Effector memory CD8-positive, alpha-beta T cell (primary cell): ENCODE results near the gene AP1M1.
"Not testable (repeated sequence)": the region's sequence is repeated elsewhere in the genome, so short reads cannot be mapped to it uniquely, and the experiment has no call there.

Experiments used
- ATAC-seq: fragments of 150-1000 bp; cut with Tn5 transposase; replicated peaks from 2 replicates; pipeline ENCODE4 v1.10.0; 2021; ENCODE audit warnings: mild to moderate bottlenecking, moderate library complexity
- DNase-seq, 3 experiments: peaks; one replicate each; pipeline ENCODE4 v3.0.0; 2021
- H3K27ac Mint-ChIP-seq, 2 donors: one replicate each; pipeline ENCODE4 v1.8.0; 2022; ENCODE audit warnings: mild to moderate bottlenecking in 2 of 2, mixed read lengths in 2 of 2, moderate library complexity in 2 of 2
- H3K27me3 Mint-ChIP-seq, 2 donors: one replicate each; pipeline ENCODE4 v1.8.0; 2022; ENCODE audit warnings: mixed read lengths in 2 of 2
- H3K36me3 Mint-ChIP-seq: one replicate; pipeline ENCODE4 v1.8.0; 2022; ENCODE audit warnings: mild to moderate bottlenecking, moderate library complexity, mixed read lengths; ENCODE audit not compliant: insufficient read depth
- H3K4me1 Mint-ChIP-seq, 2 donors: one replicate each; pipeline ENCODE4 v1.8.0; 2022; ENCODE audit warnings: low read depth in 2 of 2, mixed read lengths in 2 of 2
- H3K4me3 Mint-ChIP-seq, 2 donors: one replicate each; pipeline ENCODE4 v1.8.0; 2022; ENCODE audit warnings: mild to moderate bottlenecking in 2 of 2, mixed read lengths in 2 of 2, moderate library complexity in 2 of 2
- H3K9me3 Mint-ChIP-seq, 2 donors: one replicate each; pipeline ENCODE4 v1.8.0; 2022; ENCODE audit warnings: mixed read lengths in 2 of 2

The AP1M1 gene

DNA sequence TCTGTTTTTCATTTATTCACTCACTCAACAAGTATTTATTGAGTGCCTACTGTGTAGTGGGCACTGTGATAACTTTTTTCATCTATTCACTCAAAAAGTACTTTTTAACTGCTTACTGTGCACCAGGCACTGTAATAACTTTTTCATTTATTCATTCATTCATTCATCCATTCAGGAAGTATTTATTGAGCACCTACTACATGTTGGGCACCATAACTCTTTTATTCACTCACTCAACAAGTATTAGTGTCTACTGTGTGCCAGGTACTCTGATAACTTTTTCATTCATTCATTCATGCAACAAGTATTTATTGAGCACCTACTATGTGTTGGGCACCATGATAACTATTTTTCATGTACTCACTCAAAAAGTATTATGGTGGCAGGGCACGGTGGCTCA is 31.3 kb upstream of the AP1M1 start:
- Mint-ChIP-seq H3K9me3 (no peaks in the 10 kb centered on the region), H3K36me3 (no peaks in the 10 kb centered on the region), H3K4me3 (no peak overlapping the region), H3K27ac (no peak overlapping the region), H3K4me1 (peaks cover 0 to 13% of the 10 kb centered on the region in 2 donors), H3K27me3 (no peaks in the 10 kb centered on the region)
- no peak for ATAC-seq
- DNase-seq = no peak

DNA sequence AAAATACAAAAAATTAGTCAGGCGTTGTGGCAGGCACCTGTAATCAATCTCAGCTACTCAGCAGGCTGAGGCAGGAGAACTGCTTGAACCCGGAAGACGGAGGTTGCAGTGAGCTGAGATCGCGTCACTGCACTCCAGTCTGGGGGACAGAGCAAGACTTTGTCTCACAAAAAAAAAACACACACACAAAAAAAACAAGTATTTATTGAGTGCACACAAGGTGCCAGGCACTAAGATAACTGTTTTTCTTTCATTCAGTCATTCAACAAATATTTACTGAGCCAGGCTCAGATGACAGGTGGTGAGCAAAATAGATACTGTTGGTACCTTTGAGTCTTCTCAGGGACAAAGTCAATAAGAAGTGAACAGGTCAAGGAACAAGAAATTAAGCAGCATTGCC is 30.7 kb upstream of the AP1M1 start:
- Mint-ChIP-seq H3K4me3 (no peak overlapping the region), H3K4me1 (peaks cover 0 to 13% of the 10 kb centered on the region in 2 donors), H3K27ac (peak overlapping the region in 1 of 2 donors; percentile 13), H3K27me3 (no peaks in the 10 kb centered on the region), H3K9me3 (no peaks in the 10 kb centered on the region), H3K36me3 (no peaks in the 10 kb centered on the region)
- ATAC-seq (no peak), DNase-seq (no peak)

- peak; percentile 70 for ATAC-seq
- Mint-ChIP-seq H3K27me3 (no peaks in the 10 kb centered on the region), H3K9me3 (no peaks in the 10 kb centered on the region), H3K36me3 (no peaks in the 10 kb centered on the region), H3K4me1 (peaks cover 7 to 20% of the 10 kb centered on the region in 2 donors), H3K27ac (peak overlapping the region; percentile 16 to 88), H3K4me3 (peak overlapping the region in 1 of 2 donors; percentile 31)
- no peak for DNase-seq
Measured at GRCh38 chr19:16168465-16169081, 29.1 kb upstream of the AP1M1 start.

- DNase-seq = no peak
Measured at GRCh38 chr19:16170134-16170533, 27.6 kb upstream of the AP1M1 start.

GRCh38 chr19:16175954-16176353 is 21.8 kb upstream of the AP1M1 start:
- no peak for DNase-seq

More at GRCh38 chr19:16170134-16170533, 27.6 kb upstream of the AP1M1 start:
- Mint-ChIP-seq H3K4me1 (peaks cover 8 to 22% of the 10 kb centered on the region in 2 donors), H3K4me3 (no peak overlapping the region), H3K27ac (no peak overlapping the region), H3K27me3 (no peaks in the 10 kb centered on the region), H3K9me3 (no peaks in the 10 kb centered on the region), H3K36me3 (no peaks in the 10 kb centered on the region)
- ATAC-seq = no peak

GRCh38 chr19:16178866-16179265 is 18.8 kb upstream of the AP1M1 start:
- H3K27ac Mint-ChIP-seq, H3K4me1 Mint-ChIP-seq, ATAC-seq, H3K27me3 Mint-ChIP-seq, H3K4me3 Mint-ChIP-seq, H3K9me3 Mint-ChIP-seq, DNase-seq: not testable (repeated sequence)
- H3K36me3 Mint-ChIP-seq = peaks cover 17% of the 10 kb centered on the region

More at GRCh38 chr19:16175954-16176353, 21.8 kb upstream of the AP1M1 start:
- Mint-ChIP-seq H3K4me3 (no peak overlapping the region), H3K36me3 (no peaks in the 10 kb centered on the region), H3K4me1 (peaks cover 8% of the 10 kb centered on the region in 2 donors), H3K27ac (no peak overlapping the region), H3K9me3 (no peaks in the 10 kb centered on the region), H3K27me3 (no peaks in the 10 kb centered on the region)
- ATAC-seq = no peak

GRCh38 chr19:16180611-16181010 is 17.1 kb upstream of the AP1M1 start:
- DNase-seq (no peak), ATAC-seq (no peak)
- no peak overlapping the region for H3K27ac Mint-ChIP-seq
- H3K27me3 Mint-ChIP-seq = no peaks in the 10 kb centered on the region
- no peak overlapping the region for H3K4me3 Mint-ChIP-seq
- peaks cover 8 to 9% of the 10 kb centered on the region in 2 donors for H3K4me1 Mint-ChIP-seq
- no peaks in the 10 kb centered on the region for H3K9me3 Mint-ChIP-seq
- peaks cover 26% of the 10 kb centered on the region for H3K36me3 Mint-ChIP-seq

GRCh38 chr19:16184665-16185122 is 13.0 kb upstream of the AP1M1 start:
- Mint-ChIP-seq H3K27me3 (no peaks in the 10 kb centered on the region), H3K36me3 (peaks cover 52% of the 10 kb centered on the region), H3K27ac (peak overlapping the region; percentile 99 to 100), H3K9me3 (no peaks in the 10 kb centered on the region), H3K4me1 (peaks cover 27 to 29% of the 10 kb centered on the region in 2 donors), H3K4me3 (peak overlapping the region; percentile 100)
- ATAC-seq (no peak), DNase-seq (peak in 1 of 3 experiments; percentile 8)

DNA sequence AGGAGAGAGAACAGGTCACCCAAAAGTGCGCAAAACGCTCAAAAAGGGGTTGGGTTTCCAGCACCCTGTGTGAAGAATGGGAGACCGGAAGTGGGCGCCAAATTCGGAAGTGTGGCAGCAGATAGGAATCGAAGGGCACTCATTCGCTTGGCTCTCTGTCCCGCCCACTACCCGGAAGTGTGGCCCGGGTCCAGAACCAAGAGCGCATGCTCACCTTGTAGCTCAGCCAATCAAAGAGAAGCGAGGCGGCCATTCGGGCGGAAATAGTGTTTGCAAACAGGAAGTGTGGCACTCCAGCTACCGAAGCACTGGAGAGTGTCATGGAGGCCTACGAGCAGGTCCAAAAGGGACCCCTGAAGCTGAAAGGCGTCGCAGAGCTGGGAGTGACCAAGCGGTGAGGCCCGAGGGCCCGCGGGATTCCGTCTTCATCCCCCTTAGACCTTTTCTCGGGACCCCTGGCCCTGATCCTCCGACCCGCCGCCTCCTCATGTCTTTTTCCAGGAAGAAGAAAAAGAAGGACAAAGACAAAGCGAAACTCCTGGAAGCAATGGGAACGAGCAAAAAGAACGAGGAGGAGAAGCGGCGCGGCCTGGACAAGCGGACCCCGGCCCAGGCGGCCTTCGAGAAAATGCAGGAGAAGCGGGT is 12.5 kb upstream of the AP1M1 start, which contains the start of gene FAM32A:
TSS of gene FAM32A (plus strand) at position 288 of the 645 bp plus-strand sequence. CDS start at position 321, 33 bp downstream.
- H3K27ac Mint-ChIP-seq = peak within 1 kb of the TSS; percentile 99 to 100
- H3K36me3 Mint-ChIP-seq = peaks cover 58% of the 10 kb centered on the region
- H3K9me3 Mint-ChIP-seq = no peaks in the 10 kb centered on the region
- peak within 1 kb of the TSS; percentile 100 for H3K4me3 Mint-ChIP-seq
- H3K4me1 Mint-ChIP-seq = peaks cover 27 to 29% of the 10 kb centered on the region in 2 donors
- ATAC-seq = peak; percentile 92
- no peaks in the 10 kb centered on the region for H3K27me3 Mint-ChIP-seq
- peak; percentile 98 to 99 (median 99) for DNase-seq

DNA sequence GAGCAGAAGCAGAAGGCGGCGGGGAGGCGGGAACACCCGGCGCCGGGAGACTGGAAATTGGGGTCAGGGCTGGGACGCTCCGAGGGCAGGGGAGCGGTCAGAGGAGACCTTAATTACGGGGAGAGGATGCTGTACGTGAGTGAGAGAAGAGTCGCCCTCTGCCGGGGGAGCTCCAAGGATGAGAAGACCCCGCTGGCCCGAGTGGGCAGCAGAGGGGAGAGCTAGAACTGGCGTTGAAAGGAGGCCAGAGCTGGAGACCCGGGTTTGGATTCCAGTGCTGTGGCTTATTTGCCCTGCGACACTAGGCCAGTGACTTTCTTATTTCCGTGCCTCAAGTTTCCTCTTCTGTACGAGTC is 12.0 kb upstream of the AP1M1 start:
- H3K36me3 Mint-ChIP-seq = peaks cover 60% of the 10 kb centered on the region

GRCh38 chr19:16188521-16188920 is 9.2 kb upstream of the AP1M1 start:
- Mint-ChIP-seq H3K36me3 (peaks cover 61% of the 10 kb centered on the region), H3K4me1 (peaks cover 24 to 27% of the 10 kb centered on the region in 2 donors), H3K27ac (peak overlapping the region in 1 of 2 donors; percentile 60), H3K4me3 (no peak overlapping the region), H3K9me3 (no peaks in the 10 kb centered on the region), H3K27me3 (no peaks in the 10 kb centered on the region)
- ATAC-seq = no peak
- no peak for DNase-seq

More for the DNA sequence above, 12.0 kb upstream of the AP1M1 start:
- H3K4me3 Mint-ChIP-seq = peak overlapping the region; percentile 100
- H3K27ac Mint-ChIP-seq = peak overlapping the region; percentile 99 to 100
- no peaks in the 10 kb centered on the region for H3K27me3 Mint-ChIP-seq
- DNase-seq (peak in 2 of 3 experiments; percentile 24 to 30), ATAC-seq (peak; percentile 25)
- H3K9me3 Mint-ChIP-seq = no peaks in the 10 kb centered on the region
- H3K4me1 Mint-ChIP-seq = peaks cover 27 to 29% of the 10 kb centered on the region in 2 donors

GRCh38 chr19:16190198-16190597 is 7.5 kb upstream of the AP1M1 start:
- H3K27me3 Mint-ChIP-seq = no peaks in the 10 kb centered on the region
- H3K27ac Mint-ChIP-seq = no peak overlapping the region
- ATAC-seq (no peak), DNase-seq (no peak)
- H3K9me3 Mint-ChIP-seq = no peaks in the 10 kb centered on the region
- peaks cover 57% of the 10 kb centered on the region for H3K36me3 Mint-ChIP-seq
- peaks cover 23 to 24% of the 10 kb centered on the region in 2 donors for H3K4me1 Mint-ChIP-seq
- no peak overlapping the region for H3K4me3 Mint-ChIP-seq

DNA sequence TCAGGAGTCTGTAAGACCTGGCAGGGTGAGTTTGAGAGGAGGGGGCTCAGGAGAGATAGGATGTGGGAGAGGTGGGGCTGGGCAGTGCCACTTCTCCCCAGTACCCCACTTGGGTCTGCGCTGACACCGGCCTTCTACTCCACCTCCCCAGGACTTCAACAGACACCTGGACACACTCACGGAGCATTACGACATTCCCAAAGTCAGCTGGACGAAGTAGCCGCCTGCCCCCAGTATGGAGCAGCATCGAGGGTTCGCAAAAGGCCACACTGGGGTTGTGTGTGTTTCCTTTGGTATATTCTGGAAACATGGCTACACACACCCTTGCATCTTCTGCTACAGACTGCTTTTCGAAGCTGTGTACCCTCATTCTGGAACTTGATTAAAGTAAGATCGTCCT is 7.0 kb upstream of the AP1M1 start:
- Mint-ChIP-seq H3K4me1 (peaks cover 18 to 19% of the 10 kb centered on the region in 2 donors), H3K9me3 (no peaks in the 10 kb centered on the region), H3K27me3 (no peaks in the 10 kb centered on the region), H3K36me3 (peaks cover 53% of the 10 kb centered on the region), H3K27ac (no peak overlapping the region), H3K4me3 (no peak overlapping the region)
- no peak for DNase-seq
- no peak for ATAC-seq
